Adrenal gland (tissue), 12 donors: ENCODE results near the gene SPAG7. TPM values are rescaled to one million over a fixed set of nuclear protein-coding genes. Genes with fewer than 3 reads are reported as not detected.

Experiments used
- DNase-seq, 7 donors: peaks; one replicate each; pipeline ENCODE4 v3.0.0-alpha.2; 2019 to 2020
- H3K27ac ChIP-seq, 5 donors: fragments of 200-600 bp; sonication (generic) in 4 of 5; 1 replicate in 3 of 5; 2 replicates in 2 of 5; pipeline versions ENCODE4 v1.5.1 to v1.8.0; 2016 to 2020; ENCODE audit warnings: mild to moderate bottlenecking in 1 of 5
- H3K27me3 ChIP-seq: fragments of 200-600 bp; 2 replicates; pipeline ENCODE4 v1.8.0; 2021
- H3K36me3 ChIP-seq, 2 donors: fragments of 200-600 bp; replicated peaks in 1 of 2; 1 replicate in 1 of 2; 2 replicates in 1 of 2; pipeline versions ENCODE4 v1.5.1 to v1.8.0; 2018 to 2022
- H3K4me1 ChIP-seq, 2 donors: fragments of 200-600 bp; replicated peaks in 1 of 2; 1 replicate in 1 of 2; 2 replicates in 1 of 2; pipeline versions ENCODE4 v1.5.1 to v1.8.0; 2018 to 2021
- H3K4me3 ChIP-seq, 4 donors: fragments of 200-600 bp; sonication (generic) in 3 of 4; one replicate each; pipeline ENCODE4 v1.5.1; 2016 to 2018
- H3K9me3 ChIP-seq, 3 donors: fragments of 200-600 bp; sonication (generic) in 1 of 3; replicated peaks in 1 of 3; 1 replicate in 2 of 3; 2 replicates in 1 of 3; pipeline versions ENCODE4 v1.5.1 to v1.8.0; 2016 to 2021
- POLR2A ChIP-seq, 2 donors: fragments of 450-650 bp; IDR thresholded peaks; one replicate each; pipeline ENCODE4 v1.6.1; 2017; ENCODE audit warnings: antibody characterized with exemption in 2 of 2, mild to moderate bottlenecking in 2 of 2, moderate library complexity in 1 of 2
- whole genome bisulfite sequencing, 4 donors: extraction: QIAGEN DNeasy Blood & Tissue Kit in 2 of 4; methylation state at CpG; one replicate each; pipeline versions ENCODE4 v1.1.5 to v1.1.7; 2013 to 2017; 5-methylcytosine and 5-hydroxymethylcytosine counted together
- intact Hi-C, 2 donors: fragments of 100-400 bp; cut with DNase I; formaldehyde crosslinking; loops; one replicate each; pipeline versions ENCODE4 v1.14.1 to v1.15.0; 2022 to 2023
- polyA plus RNA-seq, 3 donors: library from polyadenylated mRNA; stranded (reverse); fragments of 200-250 nt in 2 of 3; fragments of 350-450 nt in 1 of 3; fragmentation: Illumina TruSeq in 1 of 3; extraction: RNeasy Lipid Tissue Mini Kit (QIAGEN cat#74804) in 1 of 3; gene quantifications; one replicate each; pipeline ENCODE4 v1.2.3, GENCODE V29; 2013 to 2014
- total RNA-seq, 9 donors: library from RNA; depleted of rRNA in 4 of 9; stranded (reverse); fragments of >200 nt in 4 of 9; fragments of 120-200 nt in 1 of 9; fragmentation: NEBNext Ultra II Directional in 1 of 9; extraction: Animal tissue kit (Norgen Biotek cat#: 25700) in 1 of 9; gene quantifications; one replicate each; pipeline versions ENCODE4 v1.1.0 to v1.2.4, GENCODE V29; 2013 to 2023
- TF ChIP-seq, protein P1 (sequence below), 6 experiments: fragments of 450-650 bp in 4 of 6; fragments of 200-600 bp in 2 of 6; sonication (generic) in 1 of 6; IDR thresholded peaks; 1 replicate in 5 of 6; 2 replicates in 1 of 6; pipeline versions ENCODE4 v1.5.1 to v1.8.0; 2016 to 2021; ENCODE audit warnings: antibody characterized with exemption in 6 of 6, mild to moderate bottlenecking in 2 of 6, moderate library complexity in 1 of 6
- donor health status: healthy with polysubstance abuse.
- donor health status: Bipolar disorder and iron deficiency.
- donor health status: DM: yes; HTN: yes; CAD: no.
- donor health status: DM: no; HTN: no; CAD: no.
- donor health status: DM: no; HTN: no; CAD: no.
- donor health status: DM: yes; HTN: yes; CAD: no.

SPAG7 gene
- total and polyA plus RNA-seq, 12 donors, result 44.3 to 120 (median 73.5) TPM

GRCh38 chr17:5003214-5003867 is 35.7 kb upstream of the SPAG7 start:
- H3K27me3 ChIP-seq, result no peaks in the 10 kb centered on the region
- no peak for TF ChIP-seq POLR2A (IDR thresholded peaks at IDR 0.05)
- TF ChIP-seq, protein P1, sequence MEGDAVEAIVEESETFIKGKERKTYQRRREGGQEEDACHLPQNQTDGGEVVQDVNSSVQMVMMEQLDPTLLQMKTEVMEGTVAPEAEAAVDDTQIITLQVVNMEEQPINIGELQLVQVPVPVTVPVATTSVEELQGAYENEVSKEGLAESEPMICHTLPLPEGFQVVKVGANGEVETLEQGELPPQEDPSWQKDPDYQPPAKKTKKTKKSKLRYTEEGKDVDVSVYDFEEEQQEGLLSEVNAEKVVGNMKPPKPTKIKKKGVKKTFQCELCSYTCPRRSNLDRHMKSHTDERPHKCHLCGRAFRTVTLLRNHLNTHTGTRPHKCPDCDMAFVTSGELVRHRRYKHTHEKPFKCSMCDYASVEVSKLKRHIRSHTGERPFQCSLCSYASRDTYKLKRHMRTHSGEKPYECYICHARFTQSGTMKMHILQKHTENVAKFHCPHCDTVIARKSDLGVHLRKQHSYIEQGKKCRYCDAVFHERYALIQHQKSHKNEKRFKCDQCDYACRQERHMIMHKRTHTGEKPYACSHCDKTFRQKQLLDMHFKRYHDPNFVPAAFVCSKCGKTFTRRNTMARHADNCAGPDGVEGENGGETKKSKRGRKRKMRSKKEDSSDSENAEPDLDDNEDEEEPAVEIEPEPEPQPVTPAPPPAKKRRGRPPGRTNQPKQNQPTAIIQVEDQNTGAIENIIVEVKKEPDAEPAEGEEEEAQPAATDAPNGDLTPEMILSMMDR (IDR thresholded peaks at IDR 0.05), result no peak
- H3K27ac ChIP-seq, result no peak overlapping the region
- no peaks in the 10 kb centered on the region for H3K9me3 ChIP-seq
- intact Hi-C loops, result no loop called here
- no peak for DNase-seq
- H3K36me3 ChIP-seq, result peaks cover 0 to 76% of the 10 kb centered on the region in 2 donors
- peaks cover 19 to 21% of the 10 kb centered on the region in 2 donors for H3K4me1 ChIP-seq
- no peak overlapping the region for H3K4me3 ChIP-seq
- 92 to 96% (median 94%) methylated on average over 18 of the region's 18 CpGs for WGBS, 4 donors

- intact Hi-C loops, result no loop called here
- no peaks in the 10 kb centered on the region for H3K27me3 ChIP-seq
- peaks cover 0 to 65% of the 10 kb centered on the region in 2 donors for H3K36me3 ChIP-seq
- no peak overlapping the region for H3K4me3 ChIP-seq
- no peak for TF ChIP-seq POLR2A (IDR thresholded peaks at IDR 0.05)
- TF ChIP-seq, protein P1 (IDR thresholded peaks at IDR 0.05), result no peak
- no peak for DNase-seq
- WGBS, 4 donors, result 94 to 97% (median 94%) methylated on average over 17 to 20 of the region's 20 CpGs
- no peaks in the 10 kb centered on the region for H3K9me3 ChIP-seq
- H3K4me1 ChIP-seq, result peaks cover 19 to 21% of the 10 kb centered on the region in 2 donors
- no peak overlapping the region for H3K27ac ChIP-seq
Observed at GRCh38 chr17:5002121-5002788, 34.6 kb upstream of the SPAG7 start.

DNA sequence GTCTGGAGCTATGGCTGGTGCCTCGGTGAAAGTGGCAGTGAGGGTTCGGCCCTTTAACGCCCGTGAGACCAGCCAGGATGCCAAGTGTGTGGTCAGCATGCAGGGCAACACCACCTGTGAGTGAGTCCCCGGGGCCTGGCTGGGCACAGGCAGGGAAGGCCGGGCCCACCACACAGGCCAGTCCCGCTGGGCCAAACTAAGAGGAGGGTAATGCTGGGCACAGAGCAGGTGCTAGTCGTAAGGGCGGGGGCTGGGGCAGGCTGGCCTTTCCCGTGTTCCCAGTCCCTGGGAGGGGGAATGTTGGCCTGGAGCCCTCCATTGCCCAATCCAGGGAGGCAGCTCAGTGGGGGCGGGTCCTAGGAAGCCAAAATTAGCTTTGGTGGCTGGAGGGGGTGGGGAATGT is 32.6 kb upstream of the SPAG7 start:
- H3K4me1 ChIP-seq, result peaks cover 24 to 26% of the 10 kb centered on the region in 2 donors
- DNase-seq, result peak in 6 of 7 donors; percentile 59 to 72 (median 64)
- peaks cover 0 to 45% of the 10 kb centered on the region in 2 donors for H3K36me3 ChIP-seq
- intact Hi-C loops, result no loop called here
- 75 to 85% (median 77%) methylated on average over 6 to 11 of the region's 11 CpGs for WGBS, 4 donors
- H3K4me3 ChIP-seq, result peak overlapping the region in 1 of 4 donors; percentile 64
- TF ChIP-seq, protein P1 (IDR thresholded peaks at IDR 0.05), result no peak
- no peak for TF ChIP-seq POLR2A (IDR thresholded peaks at IDR 0.05)
- H3K9me3 ChIP-seq, result no peaks in the 10 kb centered on the region
- H3K27ac ChIP-seq, result peak overlapping the region in 1 of 5 donors; percentile 14
- no peaks in the 10 kb centered on the region for H3K27me3 ChIP-seq

DNA sequence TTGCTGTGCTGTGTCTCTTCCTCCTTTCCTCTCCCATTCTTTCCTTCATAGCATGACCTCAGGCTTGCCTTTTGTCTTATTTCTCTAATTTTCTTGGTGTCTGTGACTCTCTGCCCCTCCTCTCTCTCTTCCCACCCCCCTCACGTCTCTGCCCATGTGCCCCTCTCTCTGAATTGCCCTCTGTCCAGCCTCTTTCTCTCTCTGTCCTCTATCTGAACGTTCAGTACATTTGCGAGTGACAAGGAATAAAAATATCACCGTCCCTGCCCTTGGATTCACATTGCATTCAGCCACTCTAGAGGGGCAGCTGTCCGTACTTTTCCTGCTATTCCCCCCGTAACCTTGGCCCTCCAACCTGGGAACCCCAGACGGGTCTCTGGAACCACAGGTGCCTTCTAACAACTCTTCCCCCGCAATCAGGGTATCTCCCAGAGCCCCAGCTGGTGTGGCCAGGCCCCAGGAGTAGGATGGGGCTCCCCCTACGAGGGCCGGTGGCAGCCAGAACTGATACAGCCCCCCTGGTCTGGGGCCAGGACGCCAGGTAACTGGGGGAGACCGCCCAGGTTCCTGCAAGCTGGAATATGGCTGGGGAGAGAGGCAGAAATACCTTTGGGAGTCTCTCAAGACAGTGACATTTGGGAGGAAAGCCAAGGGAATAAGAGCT is 31.9 kb upstream of the SPAG7 start:
- 74 to 76% (median 75%) methylated on average over 12 of the region's 12 CpGs for WGBS, 4 donors
- TF ChIP-seq, protein P1 (IDR thresholded peaks at IDR 0.05), result no peak
- TF ChIP-seq POLR2A (IDR thresholded peaks at IDR 0.05), result no peak
- intact Hi-C loops, result loop anchor here in 1 of 2 donors (5.0 kb wide), 1 partner anchor 62 kb away; no protein-coding TSS in a partner anchor
- H3K9me3 ChIP-seq, result no peaks in the 10 kb centered on the region
- no peak overlapping the region for H3K27ac ChIP-seq
- peak overlapping the region in 1 of 4 donors; percentile 64 for H3K4me3 ChIP-seq
- no peak for DNase-seq
- peaks cover 24 to 26% of the 10 kb centered on the region in 2 donors for H3K4me1 ChIP-seq
- H3K27me3 ChIP-seq, result no peaks in the 10 kb centered on the region
- peaks cover 0 to 38% of the 10 kb centered on the region in 2 donors for H3K36me3 ChIP-seq
